Stimulated activated CD8-positive, alpha-beta memory T cell treated with anti-CD3 and anti-CD28 coated beads, Interleukin-2, amount 100 ng/mL, for 48 hours (primary cell): Measurements from ENCODE around the gene EFCAB9.
"Not testable (repeated sequence)": the region's sequence is repeated elsewhere in the genome, so short reads cannot be mapped to it uniquely, and the experiment has no call there.

ENCODE experiments used
- DNase-seq, 2 donors: peaks; one replicate each; pipeline ENCODE4 v3.0.0-alpha.2; 2020; ENCODE audit warnings: low read depth in 2 of 2

EFCAB9 gene

GRCh38 chr5:172193872-172194271 is at the start of gene EFCAB9:
TSS of gene EFCAB9 (plus strand) at chr5:172194172. CDS start at chr5:172194173, 1 bp downstream.
- DNase-seq, result no peak

GRCh38 chr5:172144291-172144815 is 49.6 kb upstream of the EFCAB9 start:
- no peak for DNase-seq

GRCh38 chr5:172144931-172145869 is 48.8 kb upstream of the EFCAB9 start:
- DNase-seq, result no peak

GRCh38 chr5:172145870-172146747 is 47.9 kb upstream of the EFCAB9 start:
- DNase-seq, result no peak

GRCh38 chr5:172146748-172147092 is 47.3 kb upstream of the EFCAB9 start:
- no peak for DNase-seq

GRCh38 chr5:172147857-172148256 is 46.1 kb upstream of the EFCAB9 start:
- DNase-seq, result no peak

- no peak for DNase-seq
These were observed 45.6 kb upstream of the EFCAB9 start for GRCh38 chr5:172148381-172148780.

- no peak for DNase-seq
These were observed 44.9 kb upstream of the EFCAB9 start for GRCh38 chr5:172149073-172149472.

- not testable (repeated sequence) for DNase-seq
These were observed 44.5 kb upstream of the EFCAB9 start for GRCh38 chr5:172149481-172149880.

GRCh38 chr5:172150514-172151425 is 43.2 kb upstream of the EFCAB9 start:
- DNase-seq, result no peak

- no peak for DNase-seq
These were observed 42.2 kb upstream of the EFCAB9 start for GRCh38 chr5:172151661-172152210.

GRCh38 chr5:172153695-172154094 is 40.3 kb upstream of the EFCAB9 start:
- no peak for DNase-seq

- not testable (repeated sequence) for DNase-seq
These were observed 38.9 kb upstream of the EFCAB9 start for GRCh38 chr5:172155101-172155500.

GRCh38 chr5:172156541-172156994 is 37.4 kb upstream of the EFCAB9 start:
- DNase-seq, result no peak

- no peak for DNase-seq
These were observed 35.0 kb upstream of the EFCAB9 start for GRCh38 chr5:172159016-172159415.

- DNase-seq, result no peak
These were observed 33.5 kb upstream of the EFCAB9 start for GRCh38 chr5:172160506-172160905.

GRCh38 chr5:172162323-172162986 is 31.5 kb upstream of the EFCAB9 start:
- DNase-seq, result no peak

- no peak for DNase-seq
These were observed 31.0 kb upstream of the EFCAB9 start for GRCh38 chr5:172162987-172163343.

- no peak for DNase-seq
These were observed 30.6 kb upstream of the EFCAB9 start for GRCh38 chr5:172163346-172163745.

- no peak for DNase-seq
These were observed 29.2 kb upstream of the EFCAB9 start for GRCh38 chr5:172164769-172165212.
